Activated T-cell treated with anti-CD3 and anti-CD28 coated beads, Interleukin-2, amount 50 U/mL, for 24 hours (primary cell): Measurements from ENCODE around the gene MAD1L1.

ENCODE experiments used
- DNase-seq: peaks from one replicate; pipeline ENCODE4 v3.0.0-alpha.2; 2020
- H3K27ac Mint-ChIP-seq: 2 replicates; pipeline ENCODE4 v1.8.0; 2020; ENCODE audit warnings: mild to moderate bottlenecking, mixed read lengths
- H3K27me3 Mint-ChIP-seq: 2 replicates; pipeline ENCODE4 v1.8.0; 2020; ENCODE audit warnings: mixed read lengths
- H3K36me3 Mint-ChIP-seq: 2 replicates; pipeline ENCODE4 v1.8.0; 2020; ENCODE audit warnings: low read depth, mixed read lengths
- H3K4me1 Mint-ChIP-seq: 2 replicates; pipeline ENCODE4 v1.8.0; 2020; ENCODE audit warnings: low read depth, mixed read lengths
- H3K4me3 Mint-ChIP-seq: 2 replicates; pipeline ENCODE4 v1.8.0; 2020; ENCODE audit warnings: mild to moderate bottlenecking, moderate library complexity, mixed read lengths
- H3K9me3 Mint-ChIP-seq: 2 replicates; pipeline ENCODE4 v1.8.0; 2020; ENCODE audit warnings: mixed read lengths

The MAD1L1 gene

GRCh38 chr7:2006921-2007381, 225.8 kb downstream of the MAD1L1 start:
- no peak for DNase-seq

GRCh38 chr7:2006231-2006771, 226.4 kb downstream of the MAD1L1 start:
- Mint-ChIP-seq H3K9me3 (no peaks in the 10 kb centered on the region), H3K27ac (no peak overlapping the region), H3K36me3 (peaks cover 4% of the 10 kb centered on the region), H3K27me3 (no peaks in the 10 kb centered on the region), H3K4me1 (no peaks in the 10 kb centered on the region), H3K4me3 (no peak overlapping the region)
- DNase-seq: no peak

More at GRCh38 chr7:2006921-2007381, 225.8 kb downstream of the MAD1L1 start:
- peaks cover under 1% of the 10 kb centered on the region for H3K36me3 Mint-ChIP-seq
- no peak overlapping the region for H3K27ac Mint-ChIP-seq
- no peaks in the 10 kb centered on the region for H3K4me1 Mint-ChIP-seq
- H3K27me3 Mint-ChIP-seq: no peaks in the 10 kb centered on the region
- no peaks in the 10 kb centered on the region for H3K9me3 Mint-ChIP-seq
- no peak overlapping the region for H3K4me3 Mint-ChIP-seq

- Mint-ChIP-seq H3K36me3 (peaks cover 4% of the 10 kb centered on the region), H3K27ac (no peak overlapping the region), H3K27me3 (no peaks in the 10 kb centered on the region), H3K4me3 (no peak overlapping the region), H3K4me1 (no peaks in the 10 kb centered on the region), H3K9me3 (no peaks in the 10 kb centered on the region)
- no peak for DNase-seq
These were observed 227.0 kb downstream of the MAD1L1 start for GRCh38 chr7:2005786-2006185.

GRCh38 chr7:2004841-2005725, 227.7 kb downstream of the MAD1L1 start:
- Mint-ChIP-seq H3K27me3 (no peaks in the 10 kb centered on the region), H3K9me3 (no peaks in the 10 kb centered on the region), H3K4me3 (no peak overlapping the region), H3K4me1 (no peaks in the 10 kb centered on the region), H3K27ac (no peak overlapping the region), H3K36me3 (peaks cover 4% of the 10 kb centered on the region)
- no peak for DNase-seq

GRCh38 chr7:2003931-2004812, 228.6 kb downstream of the MAD1L1 start:
- no peaks in the 10 kb centered on the region for H3K9me3 Mint-ChIP-seq
- H3K4me3 Mint-ChIP-seq: no peak overlapping the region
- no peaks in the 10 kb centered on the region for H3K27me3 Mint-ChIP-seq
- H3K27ac Mint-ChIP-seq: no peak overlapping the region
- no peaks in the 10 kb centered on the region for H3K4me1 Mint-ChIP-seq
- no peak for DNase-seq
- H3K36me3 Mint-ChIP-seq: peaks cover 4% of the 10 kb centered on the region

- peaks cover 4% of the 10 kb centered on the region for H3K36me3 Mint-ChIP-seq
- DNase-seq: no peak
- H3K27ac Mint-ChIP-seq: no peak overlapping the region
- no peaks in the 10 kb centered on the region for H3K4me1 Mint-ChIP-seq
- H3K4me3 Mint-ChIP-seq: no peak overlapping the region
- H3K9me3 Mint-ChIP-seq: no peaks in the 10 kb centered on the region
- H3K27me3 Mint-ChIP-seq: no peaks in the 10 kb centered on the region
These were observed 229.3 kb downstream of the MAD1L1 start for GRCh38 chr7:2003451-2003930.

GRCh38 chr7:2002561-2003450, 229.9 kb downstream of the MAD1L1 start:
- H3K27ac Mint-ChIP-seq: no peak overlapping the region
- no peaks in the 10 kb centered on the region for H3K4me1 Mint-ChIP-seq
- no peak overlapping the region for H3K4me3 Mint-ChIP-seq
- H3K36me3 Mint-ChIP-seq: peaks cover 4% of the 10 kb centered on the region
- DNase-seq: no peak
- H3K27me3 Mint-ChIP-seq: no peaks in the 10 kb centered on the region
- H3K9me3 Mint-ChIP-seq: no peaks in the 10 kb centered on the region

GRCh38 chr7:2001601-2002442, 230.9 kb downstream of the MAD1L1 start:
- H3K27ac Mint-ChIP-seq: no peak overlapping the region

GRCh38 chr7:2000746-2001321, 231.9 kb downstream of the MAD1L1 start:
- Mint-ChIP-seq H3K9me3 (no peaks in the 10 kb centered on the region), H3K27ac (no peak overlapping the region), H3K4me1 (no peaks in the 10 kb centered on the region), H3K36me3 (peaks cover 4% of the 10 kb centered on the region), H3K27me3 (no peaks in the 10 kb centered on the region), H3K4me3 (no peak overlapping the region)
- no peak for DNase-seq

More at GRCh38 chr7:2001601-2002442, 230.9 kb downstream of the MAD1L1 start:
- H3K36me3 Mint-ChIP-seq: peaks cover 4% of the 10 kb centered on the region
- no peaks in the 10 kb centered on the region for H3K9me3 Mint-ChIP-seq
- H3K27me3 Mint-ChIP-seq: no peaks in the 10 kb centered on the region
- no peak overlapping the region for H3K4me3 Mint-ChIP-seq
- DNase-seq: no peak
- no peaks in the 10 kb centered on the region for H3K4me1 Mint-ChIP-seq

GRCh38 chr7:2000153-2000687, 232.5 kb downstream of the MAD1L1 start:
- no peak overlapping the region for H3K27ac Mint-ChIP-seq

GRCh38 chr7:1999278-1999984, 233.3 kb downstream of the MAD1L1 start:
- Mint-ChIP-seq H3K27ac (no peak overlapping the region), H3K4me1 (no peaks in the 10 kb centered on the region), H3K9me3 (no peaks in the 10 kb centered on the region), H3K4me3 (no peak overlapping the region), H3K36me3 (peaks cover 4% of the 10 kb centered on the region), H3K27me3 (no peaks in the 10 kb centered on the region)
- DNase-seq: no peak

More at GRCh38 chr7:2000153-2000687, 232.5 kb downstream of the MAD1L1 start:
- H3K4me1 Mint-ChIP-seq: no peaks in the 10 kb centered on the region
- H3K9me3 Mint-ChIP-seq: no peaks in the 10 kb centered on the region
- no peaks in the 10 kb centered on the region for H3K27me3 Mint-ChIP-seq
- no peak overlapping the region for H3K4me3 Mint-ChIP-seq
- H3K36me3 Mint-ChIP-seq: peaks cover 4% of the 10 kb centered on the region
- no peak for DNase-seq

- Mint-ChIP-seq H3K27ac (no peak overlapping the region), H3K9me3 (no peaks in the 10 kb centered on the region), H3K27me3 (no peaks in the 10 kb centered on the region), H3K4me1 (no peaks in the 10 kb centered on the region), H3K4me3 (no peak overlapping the region), H3K36me3 (peaks cover 4% of the 10 kb centered on the region)
- no peak for DNase-seq
These were observed 234.6 kb downstream of the MAD1L1 start for GRCh38 chr7:1998146-1998545.
